Measurements from ENCODE around the gene FDX2. TPM values are rescaled to one million over a fixed set of nuclear protein-coding genes. Genes with fewer than 3 reads are reported as not detected.

Gene FDX2
- total RNA-seq, 1 experiment from 2014 or later = 37.9 TPM

Other genes with a start within 250 kb of the FDX2 start
- 80.9 and 98.9 TPM in 2 replicates for gene SHFL, start 229.7 kb downstream of the FDX2 start, total RNA-seq (2014; rRNA removed; shearing (Covaris generic))
- 0.25 TPM in 1 of 2 replicates, not detected in the other for gene ANGPTL6, start 213.3 kb downstream of the FDX2 start, total RNA-seq (2014; rRNA removed; shearing (Covaris generic))
- 20.9 and 25.0 TPM in 2 replicates for gene PPAN, start 209.7 kb downstream of the FDX2 start, total RNA-seq (2014; rRNA removed; shearing (Covaris generic))
- gene P2RY11, start 204.3 kb downstream of the FDX2 start, total RNA-seq (2014; rRNA removed; shearing (Covaris generic)) = 0.96 and 6.5 TPM in 2 replicates
- 261 and 266 TPM in 2 replicates for gene EIF3G, start 196.1 kb downstream of the FDX2 start, total RNA-seq (2014; rRNA removed; shearing (Covaris generic))
- gene DNMT1, start 121.1 kb downstream of the FDX2 start, total RNA-seq (2014; rRNA removed; shearing (Covaris generic)) = 199 and 263 TPM in 2 replicates
- gene S1PR2, start 84.7 kb downstream of the FDX2 start, total RNA-seq (2014; rRNA removed; shearing (Covaris generic)) = 7.1 and 8.3 TPM in 2 replicates
- gene MRPL4, start 63.8 kb downstream of the FDX2 start, total RNA-seq (2014; rRNA removed; shearing (Covaris generic)) = 53.8 and 96.4 TPM in 2 replicates
- 68.8 and 88.4 TPM in 2 replicates for gene ICAM1, start 44.9 kb downstream of the FDX2 start, total RNA-seq (2014; rRNA removed; shearing (Covaris generic))
- not detected in 2 replicates for gene ICAM4, start 29.1 kb downstream of the FDX2 start, total RNA-seq (2014; rRNA removed; shearing (Covaris generic))
- 4.4 and 6.1 TPM in 2 replicates for gene ICAM5, start 26.1 kb downstream of the FDX2 start, total RNA-seq (2014; rRNA removed; shearing (Covaris generic))
- 0.94 TPM in 1 of 2 replicates, not detected in the other for gene ZGLP1, start 6.2 kb downstream of the FDX2 start, total RNA-seq (2014; rRNA removed; shearing (Covaris generic))
- gene RAVER1, start 17.5 kb upstream of the FDX2 start, total RNA-seq (2014; rRNA removed; shearing (Covaris generic)) = 14.3 and 33.5 TPM in 2 replicates
- not detected in 2 replicates for gene ICAM3, start 23.6 kb upstream of the FDX2 start, total RNA-seq (2014; rRNA removed; shearing (Covaris generic))
- gene TYK2, start 64.6 kb upstream of the FDX2 start, total RNA-seq (2014; rRNA removed; shearing (Covaris generic)) = 88.7 and 89.3 TPM in 2 replicates
- 109 and 233 TPM in 2 replicates for gene CDC37, start 87.5 kb upstream of the FDX2 start, total RNA-seq (2014; rRNA removed; shearing (Covaris generic))
- gene PDE4A, start 104.5 kb upstream of the FDX2 start, total RNA-seq (2014; rRNA removed; shearing (Covaris generic)) = 0.81 and 2.3 TPM in 2 replicates
- gene KEAP1, start 187.3 kb upstream of the FDX2 start, total RNA-seq (2014; rRNA removed; shearing (Covaris generic)) = 39.8 and 75.4 TPM in 2 replicates
- gene S1PR5, start 201.4 kb upstream of the FDX2 start, total RNA-seq (2014; rRNA removed; shearing (Covaris generic)) = 10.3 and 11.9 TPM in 2 replicates
- gene ATG4D, start 227.9 kb upstream of the FDX2 start, total RNA-seq (2014; rRNA removed; shearing (Covaris generic)) = 24.3 and 40.1 TPM in 2 replicates
- gene KRI1, start 250.0 kb upstream of the FDX2 start, total RNA-seq (2014; rRNA removed; shearing (Covaris generic)) = 10.2 and 10.5 TPM in 2 replicates